Tibial nerve (tissue), 3 donors: Measurements from ENCODE around the gene STAM.

Experiments
- CTCF ChIP-seq, 5 experiments: fragments of 200-600 bp in 3 of 5; fragments of 450-650 bp in 2 of 5; sonication (generic) in 3 of 5; IDR thresholded peaks; one replicate each; pipeline ENCODE4 v1.5.1; 2016 to 2019; ENCODE audit warnings: antibody characterized with exemption in 5 of 5, mild to moderate bottlenecking in 3 of 5, moderate library complexity in 2 of 5
- POLR2A ChIP-seq, 2 donors: fragments of 450-650 bp; IDR thresholded peaks; one replicate each; pipeline ENCODE4 v1.6.1; 2017; ENCODE audit warnings: antibody characterized with exemption in 2 of 2, mild to moderate bottlenecking in 2 of 2, moderate library complexity in 2 of 2

GRCh38 chr10:17605936-17606335 lies 38.0 kb upstream of the STAM start:
- no peak for TF ChIP-seq POLR2A (IDR thresholded peaks at IDR 0.05)
- no peak for TF ChIP-seq CTCF (IDR thresholded peaks at IDR 0.05)
